GM12878 (cell line): ENCODE data around the gene PCID2.

Experiments
- CREB1 ChIP-seq: IDR thresholded peaks from 2 replicates; pipeline ENCODE4 v1.6.1; 2012; ENCODE audit warnings: low read depth, mild to moderate bottlenecking, inconsistent platforms
- EZH2 ChIP-seq: IDR thresholded peaks from 2 replicates; pipeline ENCODE4 v1.6.1; 2012; ENCODE audit warnings: low read depth, mild to moderate bottlenecking, control low read depth, inconsistent platforms, low read length, borderline replicate concordance; ENCODE audit not compliant: control insufficient read depth
- JUND ChIP-seq: IDR thresholded peaks from 2 replicates; pipeline ENCODE4 v1.6.1; 2012; ENCODE audit warnings: low read depth, mild to moderate bottlenecking, low read length, improper control_type of control experiment, moderate library complexity
- POLR2A ChIP-seq: IDR thresholded peaks from 2 replicates; pipeline ENCODE4 v1.6.1; 2011; ENCODE audit warnings: low read depth, mild to moderate bottlenecking, low read length
- POLR2AphosphoS5 ChIP-seq: IDR thresholded peaks from 2 replicates; pipeline ENCODE4 v1.6.1; 2011; ENCODE audit warnings: mild to moderate bottlenecking, low read length, inconsistent platforms
- ZNF207 ChIP-seq: fragments of 450-650 bp; IDR thresholded peaks from 2 replicates; pipeline ENCODE4 v1.6.1; 2014; ENCODE audit warnings: antibody characterized with exemption, mild to moderate bottlenecking, borderline replicate concordance
- TF ChIP-seq, protein P1 (sequence below), 3 experiments: IDR thresholded peaks in 2 of 3; conservative IDR thresholded peaks in 1 of 3; 2 replicates each; pipeline ENCODE4 v1.5.1; 2011; ENCODE audit warnings: low read depth in 3 of 3, low read length in 3 of 3, mild to moderate bottlenecking in 3 of 3, control low read depth in 2 of 3, moderate library complexity in 2 of 3, inconsistent platforms in 1 of 3, mixed read lengths in 1 of 3; ENCODE audit not compliant: control insufficient read depth in 2 of 3, insufficient read depth in 1 of 3; ENCODE audit errors: extremely low read depth in 1 of 3

GRCh38 chr13:113155982-113156655 is 52.4 kb downstream of the PCID2 start:
- TF ChIP-seq POLR2A, result no peak
- no peak for TF ChIP-seq ZNF207
- TF ChIP-seq, protein P1, sequence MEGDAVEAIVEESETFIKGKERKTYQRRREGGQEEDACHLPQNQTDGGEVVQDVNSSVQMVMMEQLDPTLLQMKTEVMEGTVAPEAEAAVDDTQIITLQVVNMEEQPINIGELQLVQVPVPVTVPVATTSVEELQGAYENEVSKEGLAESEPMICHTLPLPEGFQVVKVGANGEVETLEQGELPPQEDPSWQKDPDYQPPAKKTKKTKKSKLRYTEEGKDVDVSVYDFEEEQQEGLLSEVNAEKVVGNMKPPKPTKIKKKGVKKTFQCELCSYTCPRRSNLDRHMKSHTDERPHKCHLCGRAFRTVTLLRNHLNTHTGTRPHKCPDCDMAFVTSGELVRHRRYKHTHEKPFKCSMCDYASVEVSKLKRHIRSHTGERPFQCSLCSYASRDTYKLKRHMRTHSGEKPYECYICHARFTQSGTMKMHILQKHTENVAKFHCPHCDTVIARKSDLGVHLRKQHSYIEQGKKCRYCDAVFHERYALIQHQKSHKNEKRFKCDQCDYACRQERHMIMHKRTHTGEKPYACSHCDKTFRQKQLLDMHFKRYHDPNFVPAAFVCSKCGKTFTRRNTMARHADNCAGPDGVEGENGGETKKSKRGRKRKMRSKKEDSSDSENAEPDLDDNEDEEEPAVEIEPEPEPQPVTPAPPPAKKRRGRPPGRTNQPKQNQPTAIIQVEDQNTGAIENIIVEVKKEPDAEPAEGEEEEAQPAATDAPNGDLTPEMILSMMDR (IDR thresholded peaks at IDR 0.05 in 2 of 3, conservative IDR thresholded peaks at IDR 0.05 in 1 of 3; ENCODE audit: control insufficient read depth in 2 of 3, extremely low read depth in 1 of 3, insufficient read depth in 1 of 3, low read depth in 3 of 3, low read length in 3 of 3), result no peak
- TF ChIP-seq EZH2, result no peak
- TF ChIP-seq CREB1, result no peak
- TF ChIP-seq POLR2AphosphoS5, result no peak
- no peak for TF ChIP-seq JUND
